Activated CD4-positive, alpha-beta T cell treated with anti-CD3 and anti-CD28 coated beads, Interleukin-2, amount 50 U/mL, for 1 hour (primary cell): Measurements from ENCODE around the gene GSKIP.
A peak's percentile ranks its signal among the peaks of the same experiment; 100 is the strongest.

Experiments
- DNase-seq: peaks from one replicate; pipeline ENCODE4 v3.0.0-alpha.2; 2020

Gene GSKIP

GRCh38 chr14:96383445-96383844 is 20.1 kb downstream of the GSKIP start:
- DNase-seq, result no peak

GRCh38 chr14:96384053-96384452 is 20.7 kb downstream of the GSKIP start:
- no peak for DNase-seq

- no peak for DNase-seq
Measured at GRCh38 chr14:96384740-96385139, 21.4 kb downstream of the GSKIP start.

GRCh38 chr14:96385385-96385784 is 22.1 kb downstream of the GSKIP start:
- no peak for DNase-seq

GRCh38 chr14:96390965-96391292 is 27.6 kb downstream of the GSKIP start:
- DNase-seq, result no peak

GRCh38 chr14:96391293-96392118 is 28.2 kb downstream of the GSKIP start:
- peak; percentile 100 for DNase-seq

- DNase-seq, result no peak
Measured at GRCh38 chr14:96393071-96393691, 29.9 kb downstream of the GSKIP start.

- DNase-seq, result no peak
Measured at GRCh38 chr14:96394047-96394815, 30.9 kb downstream of the GSKIP start.

- no peak for DNase-seq
Measured at GRCh38 chr14:96398432-96398831, 35.1 kb downstream of the GSKIP start.

GRCh38 chr14:96398921-96399320 is 35.6 kb downstream of the GSKIP start:
- no peak for DNase-seq

- DNase-seq, result no peak
Measured at GRCh38 chr14:96399405-96399804, 36.1 kb downstream of the GSKIP start.

- no peak for DNase-seq
Measured at GRCh38 chr14:96400495-96400894, 37.2 kb downstream of the GSKIP start.

- DNase-seq, result no peak
Measured at GRCh38 chr14:96403409-96403808, 40.1 kb downstream of the GSKIP start.

GRCh38 chr14:96405677-96406076 is 42.4 kb downstream of the GSKIP start:
- DNase-seq, result no peak

- no peak for DNase-seq
Measured at GRCh38 chr14:96407935-96408570, 44.7 kb downstream of the GSKIP start.

- no peak for DNase-seq
Measured at GRCh38 chr14:96408608-96409007, 45.3 kb downstream of the GSKIP start.

- DNase-seq, result no peak
Measured at GRCh38 chr14:96409701-96410100, 46.4 kb downstream of the GSKIP start.

GRCh38 chr14:96410119-96410518 is 46.8 kb downstream of the GSKIP start:
- DNase-seq, result no peak

GRCh38 chr14:96413526-96413925 is 50.2 kb downstream of the GSKIP start:
- no peak for DNase-seq

- DNase-seq, result no peak
Measured at GRCh38 chr14:96415559-96415958, 52.2 kb downstream of the GSKIP start.

GRCh38 chr14:96416292-96416691 is 53.0 kb downstream of the GSKIP start:
- no peak for DNase-seq

- DNase-seq, result no peak
Measured at GRCh38 chr14:96417254-96417653, 53.9 kb downstream of the GSKIP start.

GRCh38 chr14:96418075-96418474 is 54.7 kb downstream of the GSKIP start:
- no peak for DNase-seq
